ENCODE measurements around the gene GNPTG.
A peak's percentile ranks its signal among the peaks of the same experiment; 100 is the strongest.

Gene GNPTG

DNA sequence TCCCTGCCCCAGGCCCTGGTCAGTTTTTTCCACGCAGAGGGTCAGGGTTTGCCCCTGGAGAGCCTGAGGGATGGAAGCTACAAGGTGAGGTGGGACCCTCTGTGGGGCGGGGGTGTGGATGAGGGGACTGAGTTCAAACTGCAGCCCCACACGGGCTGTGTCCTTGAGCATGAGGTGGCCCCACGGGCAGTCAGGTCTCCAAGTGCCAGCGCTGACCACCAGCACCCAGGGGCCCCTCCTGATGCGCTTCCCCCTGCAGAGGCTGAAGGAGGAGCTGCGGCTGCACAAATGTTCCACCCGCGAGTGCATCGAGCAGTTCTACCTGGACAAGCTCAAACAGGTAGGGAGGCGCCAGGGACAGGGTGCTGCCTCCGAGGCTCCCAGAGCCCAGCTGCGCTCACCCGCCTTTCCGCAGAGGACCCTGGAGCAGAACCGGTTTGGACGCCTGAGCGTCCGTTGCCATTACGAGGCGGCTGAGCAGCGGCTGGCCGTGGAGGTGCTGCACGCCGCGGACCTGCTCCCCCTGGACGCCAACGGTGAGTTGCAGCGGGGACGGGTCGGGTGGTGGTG, 4.4 kb upstream of the GNPTG start:
- DNase-seq (ENCODE audit: low spot score) = no peak

DNA sequence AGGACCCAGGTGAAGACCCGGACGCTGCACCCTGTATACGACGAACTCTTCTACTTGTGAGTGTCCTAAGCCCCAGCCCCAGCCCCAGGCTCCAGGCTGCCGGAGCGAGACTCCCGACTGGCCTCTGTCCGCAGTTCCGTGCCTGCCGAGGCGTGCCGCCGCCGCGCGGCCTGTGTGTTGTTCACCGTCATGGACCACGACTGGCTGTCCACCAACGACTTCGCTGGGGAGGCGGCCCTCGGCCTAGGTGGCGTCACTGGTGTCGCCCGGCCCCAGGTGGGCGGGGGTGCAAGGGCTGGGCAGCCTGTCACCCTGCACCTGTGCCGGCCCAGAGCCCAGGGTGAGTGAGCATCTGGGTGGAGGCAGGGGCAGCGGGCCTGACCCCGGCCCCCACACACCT, 3.8 kb upstream of the GNPTG start:
- no peak for DNase-seq (ENCODE audit: low spot score)

DNA sequence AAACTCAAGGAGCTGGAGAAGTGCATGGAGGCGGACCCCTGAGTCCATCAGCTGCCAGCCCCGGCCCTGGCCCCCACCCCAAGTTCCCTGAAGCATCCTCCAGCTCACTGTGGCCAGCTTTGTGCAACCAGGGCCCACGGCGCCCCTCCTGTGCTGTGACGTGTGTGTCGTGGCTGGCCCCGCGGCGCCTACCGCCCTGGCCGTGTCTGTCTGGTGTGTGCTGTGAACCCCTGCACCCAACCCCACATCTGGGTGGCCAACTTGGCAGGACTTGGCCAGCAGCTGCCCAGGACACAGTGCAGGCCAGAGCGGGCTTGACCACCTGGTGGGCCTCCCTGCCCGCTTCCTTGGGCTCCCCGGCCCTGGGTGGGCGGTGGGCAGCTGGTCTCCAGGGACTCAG, 3.3 kb upstream of the GNPTG start:
- no peak for DNase-seq (ENCODE audit: low spot score)

DNA sequence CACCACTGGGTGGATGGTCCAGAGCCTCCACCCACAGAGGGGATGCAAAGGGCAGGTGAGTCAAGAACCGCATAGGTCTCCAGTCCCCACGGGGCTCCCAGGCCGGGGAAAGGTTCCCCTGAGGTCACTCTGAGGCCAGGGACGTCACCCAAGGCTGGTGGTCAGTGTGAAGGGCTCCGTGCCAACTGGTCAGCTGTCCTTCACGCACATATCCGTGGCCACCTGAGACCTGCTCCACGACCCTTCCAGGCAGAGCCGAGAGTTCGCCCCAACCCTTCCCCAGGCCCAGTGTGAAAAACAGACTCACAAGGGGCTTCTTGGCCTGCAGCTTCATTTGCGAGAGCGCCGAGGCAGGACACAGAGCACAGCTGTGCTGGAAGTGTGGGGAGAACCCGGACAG, 2.8 kb upstream of the GNPTG start:
- no peak for DNase-seq (ENCODE audit: low spot score)

DNA sequence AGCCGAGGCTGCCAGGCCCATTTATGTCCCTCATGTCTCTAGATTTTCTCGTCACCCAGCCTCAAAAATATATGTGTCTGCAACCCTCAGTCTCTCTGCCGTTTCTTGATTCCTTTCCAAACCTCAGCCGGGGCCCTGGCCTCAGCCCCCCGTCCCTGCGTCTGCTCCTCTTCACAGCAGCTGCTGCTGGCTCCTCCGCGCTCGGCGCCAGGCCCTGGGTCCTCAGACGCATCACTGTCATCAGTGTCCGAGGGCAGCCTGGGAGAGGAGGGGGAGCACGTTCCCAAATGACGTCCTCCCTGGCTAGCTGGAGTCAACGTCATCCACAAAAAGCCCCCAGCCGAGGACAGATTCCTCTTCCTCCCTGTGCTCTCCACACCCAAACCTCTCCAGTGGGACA, 2.4 kb upstream of the GNPTG start:
- no peak for DNase-seq (ENCODE audit: low spot score)

DNA sequence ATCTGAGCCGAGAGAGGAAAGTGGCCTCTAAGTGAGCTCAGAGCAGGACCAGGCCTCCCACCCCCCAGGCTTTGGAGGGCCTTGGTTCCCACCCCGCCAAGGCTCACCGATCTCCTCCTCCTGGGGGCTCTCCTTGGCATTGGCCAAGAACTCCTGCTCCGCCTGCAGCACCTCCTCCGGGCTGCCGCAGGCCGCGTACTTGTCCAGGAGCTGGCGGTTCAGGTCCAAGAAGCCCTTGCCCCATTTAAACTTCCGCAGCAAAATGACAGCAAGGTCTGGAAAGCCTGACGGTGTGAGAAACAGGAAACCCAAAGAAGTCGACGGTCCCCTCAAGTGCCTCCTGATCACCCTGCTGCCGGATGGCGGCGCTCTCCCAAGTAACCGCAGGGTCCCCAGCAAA, 1.8 kb upstream of the GNPTG start:
- no peak for DNase-seq (ENCODE audit: low spot score)

DNA sequence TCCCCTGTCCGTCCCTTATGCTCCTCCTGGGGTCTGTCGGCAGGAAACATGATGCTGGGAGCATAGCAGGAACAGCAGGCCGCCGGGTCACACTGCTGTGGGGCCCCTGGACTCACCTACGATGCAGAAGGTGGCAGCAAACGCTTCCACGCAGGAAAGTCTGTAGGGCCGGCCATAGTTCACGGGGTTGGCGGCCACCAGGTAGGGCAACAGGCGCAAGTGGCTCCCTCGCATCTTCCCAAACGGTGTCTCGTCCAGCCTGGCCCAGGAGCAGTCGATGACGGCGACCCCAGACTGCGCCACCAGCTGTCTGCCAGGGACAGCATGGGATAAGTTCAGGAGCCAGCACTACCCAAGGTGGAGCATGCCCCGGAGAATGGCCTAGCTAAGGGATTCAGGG, 1.0 kb upstream of the GNPTG start:
- DNase-seq (ENCODE audit: low spot score) = no peak

DNA sequence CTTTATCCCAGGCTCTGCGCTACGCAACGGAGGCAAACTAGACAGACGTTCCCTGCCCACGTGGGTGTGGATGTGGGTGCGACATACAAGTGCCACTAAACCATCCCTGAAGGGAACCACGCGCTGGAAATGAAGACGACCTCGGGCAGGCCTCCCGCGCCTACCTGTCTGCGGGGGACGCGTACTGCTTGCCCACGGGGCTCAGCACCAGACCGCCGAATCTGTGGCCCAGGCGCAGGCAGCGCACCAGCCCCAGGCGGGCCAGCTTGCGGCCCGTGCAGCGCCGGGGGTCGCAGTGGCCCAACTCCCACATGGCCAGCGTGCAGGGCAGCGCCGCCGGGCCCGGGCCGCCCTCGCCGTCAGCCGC, 533 bp upstream of the GNPTG start:
- DNase-seq (ENCODE audit: low spot score) = no peak

DNA sequence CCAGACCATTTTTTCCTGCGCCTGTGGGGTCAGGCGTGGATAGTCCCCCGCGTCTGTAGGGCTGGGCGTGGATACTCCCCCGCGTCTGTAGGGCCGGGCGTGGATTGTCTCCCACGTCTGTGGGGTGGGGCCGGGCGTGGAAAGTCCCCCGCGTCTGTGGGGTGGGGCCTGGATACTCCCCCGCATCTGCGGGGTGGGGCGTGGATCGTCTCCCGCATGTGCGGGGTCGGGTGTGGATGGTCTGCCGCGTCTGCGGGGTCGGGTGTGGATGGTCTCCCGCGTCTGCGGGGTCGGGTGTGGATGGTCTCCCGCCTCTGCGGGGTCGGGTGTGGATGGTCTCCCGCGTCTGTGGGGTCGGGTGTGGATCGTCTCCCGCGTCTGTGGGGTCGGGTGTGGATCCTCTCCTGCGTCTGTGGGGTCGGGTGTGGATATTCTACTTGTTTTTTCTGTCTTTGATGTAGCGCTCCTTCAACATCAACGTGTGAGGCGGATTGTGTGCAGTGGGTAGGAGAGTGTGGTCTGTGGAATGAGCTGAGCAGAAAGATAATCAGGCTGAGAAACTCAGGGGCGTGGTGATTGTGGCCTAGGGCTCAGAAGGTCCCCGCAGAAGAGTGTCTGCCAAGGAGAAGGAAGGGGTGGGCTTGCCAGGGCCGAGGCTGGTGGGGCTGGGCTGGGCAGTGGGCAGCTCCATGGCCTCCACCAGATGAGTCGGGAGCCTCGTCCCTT, 3.2 kb downstream of the GNPTG start:
- no peak for DNase-seq (ENCODE audit: low spot score)

DNA sequence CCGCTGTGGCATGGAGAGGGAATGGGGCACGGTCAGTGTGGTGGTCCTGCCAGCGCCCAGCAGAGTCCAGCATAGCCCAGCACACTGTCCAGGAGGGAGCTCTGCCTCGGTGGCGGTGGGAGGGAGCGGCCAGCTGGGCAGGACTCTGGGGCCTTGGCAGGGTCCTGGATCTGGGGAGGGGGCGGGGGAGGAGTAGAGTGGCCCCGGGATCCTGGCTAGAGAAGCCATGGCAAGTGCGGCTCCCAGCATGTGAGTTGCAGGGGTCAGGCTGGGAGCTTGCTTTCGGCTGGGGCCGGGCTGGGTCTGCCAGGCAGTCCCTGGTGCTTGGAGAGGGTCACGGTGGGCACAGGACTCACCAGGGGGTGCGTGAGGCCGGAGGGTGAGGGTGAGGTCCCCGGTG, 3.9 kb downstream of the GNPTG start:
- DNase-seq (ENCODE audit: low spot score) = no peak

DNA sequence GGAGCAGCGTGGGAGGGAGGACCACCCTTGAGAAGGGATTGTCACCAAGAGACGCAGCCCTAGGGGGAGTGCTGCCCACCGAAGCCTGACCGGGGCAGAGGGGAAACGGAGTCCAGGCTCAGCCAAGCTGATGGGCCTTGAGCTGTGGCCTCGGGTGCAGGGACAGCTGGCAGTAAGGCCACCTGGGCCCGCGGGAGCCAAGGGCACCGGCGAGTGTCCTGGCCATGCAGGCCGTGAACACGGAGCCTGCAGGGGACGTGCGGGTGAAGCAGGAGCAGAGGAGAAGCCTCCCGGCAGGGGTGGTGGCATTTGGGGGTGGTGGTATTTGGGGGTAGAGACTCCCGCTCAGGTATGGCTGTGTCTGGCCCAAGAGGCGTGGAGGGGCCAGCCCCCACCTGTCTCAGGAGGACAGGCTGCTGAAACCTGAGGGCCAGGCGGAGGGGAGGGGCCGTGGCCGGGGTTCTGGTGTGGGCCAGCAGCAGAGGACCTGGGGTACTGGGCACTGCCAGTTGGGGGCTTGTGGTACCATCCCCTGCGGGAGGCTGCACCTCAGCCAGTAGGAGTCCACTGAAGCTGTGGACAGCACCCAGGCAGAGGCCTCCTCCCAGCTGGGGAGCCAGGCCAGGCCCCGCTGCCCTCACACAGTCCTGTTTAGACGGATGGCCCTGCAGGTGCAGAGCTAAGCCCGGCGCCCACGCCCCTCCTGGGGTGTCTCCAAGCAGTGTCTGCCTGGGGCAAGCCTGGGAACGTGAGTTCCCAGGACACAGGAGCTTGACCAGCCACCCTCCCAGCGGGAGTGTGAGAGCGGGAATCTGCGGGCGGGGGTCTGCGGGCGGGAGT, 4.5 kb downstream of the GNPTG start:
- DNase-seq (ENCODE audit: low spot score) = no peak

DNA sequence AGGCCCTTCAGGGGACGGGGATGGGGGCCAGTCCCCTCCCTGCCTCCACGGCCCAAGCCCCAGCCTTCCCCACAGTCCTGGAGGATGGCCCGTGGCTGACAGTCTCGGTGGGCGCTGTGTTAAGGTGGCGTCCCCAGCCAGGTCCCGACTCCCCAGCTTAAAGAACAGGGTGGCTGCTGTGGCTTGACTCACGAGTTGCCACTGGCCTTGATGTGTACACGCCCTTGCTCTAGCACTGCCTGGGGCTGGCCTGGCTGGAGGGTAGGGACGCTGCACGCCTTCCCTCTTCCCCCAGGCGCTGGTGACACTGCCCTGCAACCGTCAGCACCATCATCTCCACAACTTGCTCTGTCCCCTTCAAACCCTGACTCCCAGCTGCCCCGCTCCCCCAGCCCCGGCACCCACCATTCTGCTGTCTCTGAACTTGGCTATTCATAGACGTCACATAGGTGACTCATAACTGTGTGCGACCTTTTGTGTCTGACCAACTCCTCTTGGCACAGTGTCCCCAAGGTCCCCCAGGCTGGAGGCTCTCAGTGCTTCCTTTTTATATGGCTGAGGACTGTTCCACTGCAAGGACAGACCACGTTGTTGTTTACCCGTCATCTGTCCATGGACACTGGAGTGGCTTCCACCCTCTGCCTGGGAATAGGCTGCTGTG, 6.3 kb downstream of the GNPTG start:
- DNase-seq (ENCODE audit: low spot score) = no peak

DNA sequence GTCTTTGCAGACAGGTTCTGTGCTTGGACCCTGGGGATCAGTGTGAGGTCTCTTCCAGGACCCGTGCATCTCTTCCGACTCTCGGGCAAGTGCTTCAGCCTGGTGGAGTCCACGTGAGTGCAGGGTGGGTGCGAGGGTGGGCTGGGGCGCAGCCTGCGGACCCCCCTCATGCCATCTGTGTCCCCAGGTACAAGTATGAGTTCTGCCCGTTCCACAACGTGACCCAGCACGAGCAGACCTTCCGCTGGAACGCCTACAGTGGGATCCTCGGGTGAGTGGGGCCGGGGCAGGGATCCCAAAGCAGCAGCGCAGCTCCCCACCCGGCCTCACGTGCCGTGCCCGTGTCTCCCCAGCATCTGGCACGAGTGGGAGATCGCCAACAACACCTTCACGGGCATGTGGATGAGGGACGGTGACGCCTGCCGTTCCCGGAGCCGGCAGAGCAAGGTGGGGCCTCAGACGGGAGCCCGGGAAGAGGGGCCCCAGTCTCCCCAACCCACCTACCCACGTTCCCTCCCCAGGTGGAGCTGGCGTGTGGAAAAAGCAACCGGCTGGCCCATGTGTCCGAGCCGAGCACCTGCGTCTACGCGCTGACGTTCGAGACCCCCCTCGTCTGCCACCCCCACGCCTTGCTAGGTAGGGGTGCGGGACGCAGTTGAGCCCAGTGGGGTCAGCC, 10.1 kb downstream of the GNPTG start:
- no peak for DNase-seq (ENCODE audit: low spot score)

DNA sequence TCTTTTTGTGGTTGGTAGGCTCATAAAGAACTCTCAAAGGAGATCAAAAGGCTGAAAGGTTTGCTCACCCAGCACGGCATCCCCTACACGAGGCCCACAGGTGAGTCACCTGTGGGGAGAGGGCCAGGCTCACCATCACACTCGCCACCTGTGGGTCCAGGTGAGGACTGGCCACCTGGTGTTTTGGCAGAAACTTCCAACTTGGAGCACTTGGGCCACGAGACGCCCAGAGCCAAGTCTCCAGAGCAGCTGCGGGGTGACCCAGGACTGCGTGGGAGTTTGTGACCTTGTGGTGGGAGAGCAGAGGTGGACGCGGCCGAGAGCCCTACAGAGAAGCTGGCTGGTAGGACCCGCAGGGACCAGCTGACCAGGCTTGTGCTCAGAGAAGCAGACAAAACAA, 11.1 kb downstream of the GNPTG start:
- no peak for DNase-seq (ENCODE audit: low spot score)

DNA sequence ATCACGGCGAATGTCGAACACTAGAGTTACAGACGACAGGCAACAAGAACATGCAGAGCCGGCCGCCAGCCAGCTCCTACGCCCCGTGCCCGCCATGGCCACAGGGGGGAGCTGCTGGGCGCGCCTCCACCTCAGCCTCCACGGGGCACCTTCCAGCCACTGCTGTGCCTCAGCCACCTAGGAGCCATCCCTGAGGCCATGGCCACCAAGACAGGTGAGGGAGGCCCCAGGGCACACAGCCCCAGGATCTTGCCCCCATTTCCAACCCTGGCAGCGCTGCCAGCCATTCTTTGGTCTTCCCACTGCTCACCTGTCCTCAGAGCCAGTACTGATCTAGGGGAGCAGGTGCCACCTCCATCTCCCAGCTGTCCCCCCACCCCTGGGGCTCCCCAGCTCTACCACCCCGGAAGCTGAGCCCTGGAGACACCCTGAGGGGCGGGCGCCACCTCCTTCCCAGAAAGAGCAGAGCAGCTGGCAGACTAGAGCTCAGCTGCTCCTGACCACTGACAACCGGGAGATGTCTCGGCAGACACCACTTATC, 11.8 kb downstream of the GNPTG start:
- DNase-seq (ENCODE audit: low spot score) = peak; percentile 79

DNA sequence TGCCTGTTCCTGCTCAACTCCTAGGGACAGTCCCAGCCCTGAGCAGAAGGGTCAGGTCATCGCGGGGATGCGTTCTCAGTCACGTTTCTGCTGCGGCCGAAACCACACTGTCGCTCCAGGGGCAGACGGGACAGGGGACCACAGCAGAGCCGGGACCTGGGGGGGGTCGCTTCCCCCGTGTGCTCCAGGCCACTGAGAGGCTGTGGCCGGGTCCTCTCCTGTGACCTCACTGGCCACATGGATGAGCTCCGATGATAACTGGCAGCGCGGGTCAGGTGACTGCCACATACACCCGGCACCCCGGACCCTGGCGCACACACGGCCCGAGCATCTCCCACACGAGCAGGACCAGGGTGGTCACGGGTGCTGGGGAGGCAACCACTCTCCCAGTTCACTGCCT, 12.8 kb downstream of the GNPTG start:
- no peak for DNase-seq (ENCODE audit: low spot score)

DNA sequence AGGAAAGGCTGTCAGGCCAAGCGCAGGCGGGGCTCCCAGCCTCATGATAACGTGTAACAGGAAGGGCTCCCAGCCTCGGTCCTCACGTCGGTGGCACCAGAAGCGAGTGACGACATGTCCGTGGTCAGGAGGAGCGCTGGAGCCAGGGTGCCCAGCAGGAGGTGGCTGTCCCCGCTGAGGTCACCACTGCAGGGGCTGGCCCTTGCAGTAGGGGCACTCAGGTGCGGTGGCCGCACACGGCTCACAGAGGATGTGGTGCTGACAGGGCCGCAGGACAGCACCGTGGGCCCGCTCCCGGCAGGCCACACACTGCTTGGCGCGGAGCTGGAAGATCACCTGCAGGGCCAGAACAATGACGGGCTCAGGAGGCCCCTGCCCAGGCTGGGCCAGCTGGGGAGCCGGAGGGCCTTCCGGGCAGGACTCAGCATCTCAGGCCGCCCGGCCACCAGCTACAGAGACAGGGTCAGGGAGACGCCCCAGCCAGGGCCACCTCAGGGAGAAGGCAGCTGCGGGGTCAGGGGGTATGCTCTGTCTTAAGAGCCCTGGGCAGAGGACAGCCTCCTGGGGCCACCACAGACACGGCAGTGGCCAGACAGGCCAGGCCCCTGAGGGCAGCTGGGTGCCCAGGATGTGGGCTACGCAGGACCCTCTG, 14.5 kb downstream of the GNPTG start:
- DNase-seq (ENCODE audit: low spot score) = no peak

DNA sequence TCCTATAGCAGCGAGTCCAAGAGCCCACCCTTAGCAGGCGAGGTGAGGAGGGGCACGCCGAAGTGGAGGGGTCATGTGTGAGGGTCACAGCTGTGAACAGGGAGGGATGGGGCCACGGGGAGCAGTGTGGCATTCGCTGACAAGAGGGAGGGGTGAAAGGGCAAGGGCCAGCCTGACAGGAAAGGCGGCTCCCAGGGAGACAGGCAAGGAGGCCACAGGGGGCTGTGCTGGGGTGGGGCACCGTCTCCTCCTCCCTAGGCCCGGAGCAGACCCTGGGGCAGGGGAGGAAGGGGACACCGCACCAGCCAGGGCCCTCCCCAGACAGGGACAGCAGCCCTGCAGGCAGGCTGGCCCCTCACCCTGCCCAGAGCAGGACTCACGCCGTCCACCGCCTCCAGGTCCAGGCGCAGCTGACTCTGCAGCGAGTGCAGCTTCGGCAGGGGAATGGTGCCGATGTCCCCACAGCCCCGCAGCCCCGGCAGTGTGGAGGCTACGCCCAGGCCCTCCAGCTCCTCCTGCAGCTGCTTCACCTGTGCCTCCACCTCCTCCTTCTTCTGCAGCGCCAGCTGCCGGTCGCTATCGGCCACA, 15.1 kb downstream of the GNPTG start:
- no peak for DNase-seq (ENCODE audit: low spot score)

DNA sequence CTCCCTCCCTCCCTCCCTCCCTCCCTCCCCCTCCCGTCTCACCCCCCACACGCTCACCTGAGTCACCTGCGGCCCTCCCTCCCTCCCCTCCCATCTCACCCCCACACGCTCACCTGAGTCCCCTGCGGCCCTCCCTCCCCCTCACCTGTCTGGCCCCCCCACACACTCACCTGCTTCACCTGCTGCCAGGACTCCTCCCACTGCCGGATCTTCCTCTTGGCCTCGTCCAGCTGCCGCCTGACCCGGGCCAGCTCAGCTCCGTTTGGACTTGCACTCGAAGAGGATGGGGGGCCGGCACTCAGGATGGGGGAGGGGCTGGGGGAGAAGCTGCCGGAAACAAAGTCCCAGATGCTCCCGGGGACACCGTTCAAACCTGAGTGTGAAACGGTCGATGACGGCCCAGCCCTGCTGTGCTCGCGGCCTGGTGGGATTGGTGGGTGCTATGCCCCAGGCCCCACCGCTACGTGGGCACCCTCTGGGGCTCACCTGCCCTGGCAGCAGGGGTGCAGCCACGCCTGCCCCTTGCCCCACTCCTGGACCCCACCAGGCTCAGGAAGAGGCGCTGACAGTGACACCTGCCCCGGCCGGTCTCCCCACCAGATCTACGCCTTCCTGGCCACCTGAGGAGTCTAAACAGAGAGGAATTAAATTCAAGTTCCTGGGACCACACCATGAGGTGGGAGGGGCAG, 15.9 kb downstream of the GNPTG start:
- DNase-seq (ENCODE audit: low spot score) = no peak

Measured in NAMALWA (cell line).